ENCODE data around the gene CPE.

- TF ChIP-seq CTCF (conservative IDR thresholded peaks at IDR 0.05; ENCODE audit: low read length), result no peak
- no peak for TF ChIP-seq EZH2phosphoT487 (IDR thresholded peaks at IDR 0.05; ENCODE audit: borderline replicate concordance, low read depth, low read length)
Measured at GRCh38 chr4:165448700-165449099, 69.9 kb downstream of the CPE start.
